ENCODE results near the gene STK10. TPM values are rescaled to one million over a fixed set of nuclear protein-coding genes. Genes with fewer than 3 reads are reported as not detected.
"Not testable (repeated sequence)": the region's sequence is repeated elsewhere in the genome, so short reads cannot be mapped to it uniquely, and the experiment has no call there.

The STK10 gene
- total RNA-seq, 4 donors from 2014 or later = 5.4 to 18.3 (median 5.7) TPM

GRCh38 chr5:172028167-172028566, 159.9 kb downstream of the STK10 start:
- TF ChIP-seq POLR2A (IDR thresholded peaks at IDR 0.05) (no peak), CTCF (IDR thresholded peaks at IDR 0.05 in 4 of 5, conservative IDR thresholded peaks at IDR 0.05 in 1 of 5) (no peak)
- H3K36me3 ChIP-seq = no peaks in the 10 kb centered on the region
- DNase-seq (no peak), ATAC-seq (no peak)
- no peaks in the 10 kb centered on the region for H3K9me3 ChIP-seq
- H3K27me3 ChIP-seq = no peaks in the 10 kb centered on the region
- in situ Hi-C loops (cut with MboI; ENCODE audit: low sequenced_read_pairs in 4 of 4) (loop anchor here (25.0 kb wide), 1 partner anchor 616 kb away; the partner anchor contains the start of gene FGF18 (in 4 of the 4)), intact Hi-C loops (cut with DNase I; ENCODE audit: low total_unique reads) (no loop called here)
- no peaks in the 10 kb centered on the region for H3K4me1 ChIP-seq
- no peak overlapping the region for H3K4me3 ChIP-seq
- no peak overlapping the region for H3K27ac ChIP-seq

GRCh38 chr5:172020110-172020786, 167.8 kb downstream of the STK10 start:
- H3K36me3 ChIP-seq; H3K4me3 ChIP-seq; ATAC-seq; H3K9me3 ChIP-seq; H3K27me3 ChIP-seq; H3K27ac ChIP-seq; in situ Hi-C loops (cut with MboI; ENCODE audit: low sequenced_read_pairs in 4 of 4); DNase-seq; H3K4me1 ChIP-seq; intact Hi-C loops (cut with DNase I; ENCODE audit: low total_unique reads): not testable (repeated sequence)

GRCh38 chr5:172015346-172015745, 172.7 kb downstream of the STK10 start:
- intact Hi-C loops (cut with DNase I; ENCODE audit: low total_unique reads) = no loop called here
- TF ChIP-seq POLR2A (IDR thresholded peaks at IDR 0.05) (no peak), CTCF (IDR thresholded peaks at IDR 0.05 in 4 of 5, conservative IDR thresholded peaks at IDR 0.05 in 1 of 5) (no peak)
- H3K27me3 ChIP-seq = no peaks in the 10 kb centered on the region
- H3K36me3 ChIP-seq = no peaks in the 10 kb centered on the region
- ATAC-seq (no peak), DNase-seq (no peak)
- H3K4me3 ChIP-seq = no peak overlapping the region
- in situ Hi-C loops (cut with MboI; ENCODE audit: low sequenced_read_pairs in 4 of 4) = no loop called here
- no peaks in the 10 kb centered on the region for H3K9me3 ChIP-seq
- H3K27ac ChIP-seq = no peak overlapping the region
- H3K4me1 ChIP-seq = no peaks in the 10 kb centered on the region

- no peak overlapping the region for H3K4me3 ChIP-seq
Observed at GRCh38 chr5:172010278-172010677, 177.7 kb downstream of the STK10 start.

More at GRCh38 chr5:172010278-172010677, 177.7 kb downstream of the STK10 start:
- DNase-seq (no peak), ATAC-seq (no peak)
- H3K27me3 ChIP-seq = no peaks in the 10 kb centered on the region
- in situ Hi-C loops (cut with MboI; ENCODE audit: low sequenced_read_pairs in 4 of 4) = no loop called here
- TF ChIP-seq CTCF (IDR thresholded peaks at IDR 0.05 in 4 of 5, conservative IDR thresholded peaks at IDR 0.05 in 1 of 5) (no peak), POLR2A (IDR thresholded peaks at IDR 0.05) (no peak)
- no peaks in the 10 kb centered on the region for H3K36me3 ChIP-seq
- H3K9me3 ChIP-seq = no peaks in the 10 kb centered on the region
- no peak overlapping the region for H3K27ac ChIP-seq
- H3K4me1 ChIP-seq = peaks cover 13 to 14% of the 10 kb centered on the region in 2 donors
- intact Hi-C loops (cut with DNase I; ENCODE audit: low total_unique reads) = no loop called here
